Measurements from ENCODE around the gene LPAR5. TPM values are rescaled to one million over a fixed set of nuclear protein-coding genes. Genes with fewer than 3 reads are reported as not detected.
"Not testable (repeated sequence)": the region's sequence is repeated elsewhere in the genome, so short reads cannot be mapped to it uniquely, and the experiment has no call there.

Gene LPAR5
- total RNA-seq, 1 experiment from 2014 or later = 0.04 TPM

DNA sequence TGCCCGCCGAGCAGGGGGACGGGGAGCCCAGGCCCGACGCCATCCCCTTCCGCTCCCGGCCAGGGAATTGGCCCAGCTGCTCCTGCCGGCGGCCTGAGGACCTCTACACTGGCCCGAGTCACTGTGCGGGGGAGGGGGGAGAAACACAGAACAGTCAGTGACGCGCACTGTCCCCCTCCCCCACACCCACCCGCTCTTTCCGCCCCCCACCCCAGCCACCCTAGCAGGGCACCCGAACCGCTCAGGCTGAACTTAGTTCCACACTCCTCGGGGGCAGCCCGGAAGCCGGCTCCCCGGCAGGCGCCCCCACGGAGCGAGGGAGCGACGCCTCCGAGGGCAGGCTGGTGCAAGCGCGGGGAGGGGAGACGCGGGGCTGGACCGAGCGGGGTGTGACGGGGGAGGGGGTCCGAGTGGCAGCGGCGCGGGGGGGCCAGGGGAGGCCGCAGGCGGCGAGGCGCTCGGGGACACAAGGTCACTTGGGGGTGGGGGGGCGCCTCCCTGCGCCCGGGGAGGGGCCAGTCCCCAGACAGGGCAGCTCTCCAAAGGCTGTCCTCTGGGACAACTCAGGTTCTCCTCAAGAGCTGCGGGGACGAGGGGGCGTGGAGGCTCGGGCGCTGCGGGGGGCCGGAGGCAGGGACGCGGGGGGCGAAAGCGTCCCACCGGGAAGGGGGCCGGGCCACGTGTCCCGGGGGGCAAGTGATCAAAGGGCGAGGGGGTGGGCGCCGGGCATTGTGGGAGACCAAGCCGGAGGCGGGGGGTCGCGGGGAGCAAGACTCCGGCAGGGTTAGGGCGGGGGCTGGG, 29.2 kb downstream of the LPAR5 start:
- no peak for DNase-seq (ENCODE audit: low spot score)

DNA sequence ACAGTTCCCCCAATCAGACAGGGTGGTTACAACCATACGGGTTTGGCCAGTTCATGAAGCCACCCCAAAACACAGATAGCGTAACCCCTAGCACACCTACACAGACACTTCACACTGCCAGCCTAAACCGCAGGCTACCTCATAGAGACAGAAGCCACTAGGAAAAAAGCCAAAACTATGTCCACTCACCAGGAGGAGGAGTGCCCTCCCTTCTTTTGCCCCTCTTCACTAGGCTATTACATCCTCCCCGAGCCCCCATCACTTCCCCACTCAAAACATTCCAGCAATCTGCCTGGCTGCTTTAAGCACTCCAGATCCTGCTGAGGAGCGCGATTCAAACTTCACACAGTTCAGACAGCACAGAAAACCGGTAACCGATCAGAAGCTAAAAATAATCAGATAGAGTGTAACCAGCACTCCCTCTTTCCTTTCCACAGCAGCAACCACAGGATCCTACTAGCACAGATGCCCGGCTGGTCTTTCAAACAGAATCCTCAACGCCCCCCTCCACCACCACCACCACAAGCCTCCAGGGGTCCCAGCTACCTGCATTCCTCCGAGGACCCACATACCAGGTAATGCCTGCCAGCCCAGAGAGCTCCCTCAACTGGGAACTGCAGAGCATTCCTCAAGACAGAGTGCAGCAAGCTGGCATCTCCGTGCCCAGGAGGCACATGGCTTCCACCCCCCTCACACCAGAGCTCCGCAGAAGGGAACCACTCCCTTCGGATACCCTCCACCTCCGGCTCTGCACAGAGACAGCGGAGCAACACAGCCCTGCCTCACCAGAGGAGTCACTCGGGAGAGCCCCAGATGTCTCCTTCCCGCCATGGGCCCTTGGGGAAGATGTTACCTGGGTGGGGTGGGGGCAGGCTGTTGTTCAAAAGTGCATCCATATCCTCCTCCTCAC, 30.1 kb downstream of the LPAR5 start:
- no peak for DNase-seq (ENCODE audit: low spot score)

DNA sequence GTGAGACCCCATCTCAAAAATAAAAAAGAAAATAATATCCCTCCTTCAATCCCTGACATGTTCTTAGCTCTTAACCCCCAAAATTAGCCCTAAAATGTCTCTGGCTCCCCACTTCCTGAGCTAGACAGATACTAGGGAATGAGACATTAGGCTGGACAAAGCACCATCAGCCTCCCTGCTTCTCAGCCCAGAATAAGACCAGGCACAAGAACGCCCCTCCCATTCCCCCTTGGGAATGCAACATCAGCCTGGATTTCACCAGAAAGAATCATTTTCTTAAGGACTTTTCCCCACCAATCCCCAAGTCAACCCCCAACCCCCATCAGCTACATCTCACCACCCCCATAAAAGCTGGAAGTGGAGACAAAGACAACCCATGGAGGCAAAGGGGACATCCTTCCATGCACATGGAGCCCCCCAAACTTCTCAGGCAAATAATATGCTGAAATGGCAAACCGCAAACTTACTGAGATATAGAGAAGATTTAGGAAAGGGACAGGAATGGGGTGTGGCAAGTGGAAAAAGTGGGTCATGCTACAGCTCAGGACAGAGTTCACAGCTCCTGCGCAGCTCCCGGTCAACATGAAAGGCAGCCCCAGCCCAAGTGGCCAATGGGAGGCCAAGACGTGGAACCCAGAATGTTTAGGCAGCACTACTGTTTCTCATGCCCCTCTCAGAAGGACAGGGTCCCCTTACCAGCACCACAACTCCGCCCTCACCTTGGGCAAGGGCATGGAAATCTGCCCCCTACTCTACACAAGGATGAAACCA, 31.3 kb downstream of the LPAR5 start:
- no peak for DNase-seq (ENCODE audit: low spot score)

DNA sequence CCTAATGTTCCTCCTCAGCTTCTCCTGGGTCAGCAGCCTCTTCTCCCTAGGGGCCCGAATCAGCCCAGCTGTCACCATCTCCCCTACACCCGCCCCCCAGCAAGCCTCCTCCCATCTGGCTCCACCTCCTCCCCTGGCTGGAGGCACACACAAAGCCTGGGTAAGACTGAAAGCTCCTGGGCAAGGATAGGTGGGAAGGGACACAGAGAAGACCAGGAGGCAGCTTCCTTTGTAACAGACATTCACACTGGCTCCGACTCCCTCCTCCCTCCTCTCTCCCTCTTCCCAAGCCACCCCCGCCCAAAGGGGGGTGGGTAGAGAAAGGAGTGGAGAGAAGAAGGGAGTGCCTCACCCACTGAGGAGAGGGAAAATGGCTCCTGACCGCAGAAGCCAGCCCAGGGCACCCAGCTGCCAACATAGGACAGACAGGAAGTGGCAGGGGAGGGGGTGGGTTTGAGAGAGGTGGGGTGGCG, 32.6 kb downstream of the LPAR5 start:
- peak; percentile 88 for DNase-seq (ENCODE audit: low spot score)

DNA sequence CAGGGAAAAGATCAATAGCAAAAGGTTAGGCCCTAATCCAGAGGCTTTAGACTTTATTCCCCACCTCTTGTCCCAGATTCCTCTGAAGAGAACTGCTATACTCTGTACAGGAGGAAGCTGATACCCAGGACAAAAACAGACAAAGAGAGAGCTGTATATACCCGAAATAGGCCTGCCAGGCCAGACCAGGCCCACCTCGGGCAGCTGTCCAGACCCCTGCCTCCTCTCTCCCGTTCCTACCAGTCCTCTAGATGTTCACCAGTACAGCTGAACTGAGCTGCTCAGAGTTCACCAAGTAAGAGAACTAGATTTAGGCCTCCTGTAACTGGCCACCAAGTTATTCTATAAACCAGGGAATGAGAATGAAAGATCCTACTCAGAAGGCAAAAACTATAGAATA, 33.2 kb downstream of the LPAR5 start:
- DNase-seq (ENCODE audit: low spot score) = no peak

DNA sequence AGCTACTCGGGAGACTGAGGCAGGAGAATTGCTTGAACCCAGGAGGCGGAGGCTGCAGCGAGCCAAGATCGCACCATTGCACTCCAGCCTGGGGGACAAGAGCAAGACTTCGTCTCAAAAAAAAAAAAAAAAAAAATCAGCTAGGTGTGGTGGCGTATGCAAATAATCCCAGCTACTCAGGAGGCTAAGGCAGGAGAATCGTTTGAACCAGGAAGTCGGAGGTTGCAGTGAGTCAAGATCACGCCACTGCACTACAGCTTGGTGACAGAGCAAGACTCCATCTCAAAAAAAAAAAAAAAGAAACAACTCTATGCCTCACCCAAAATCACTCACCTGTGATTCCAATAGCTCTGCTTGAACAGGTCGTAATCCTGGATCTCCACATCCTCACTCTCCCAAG, 40.1 kb downstream of the LPAR5 start:
- DNase-seq (ENCODE audit: low spot score) = not testable (repeated sequence)

DNA sequence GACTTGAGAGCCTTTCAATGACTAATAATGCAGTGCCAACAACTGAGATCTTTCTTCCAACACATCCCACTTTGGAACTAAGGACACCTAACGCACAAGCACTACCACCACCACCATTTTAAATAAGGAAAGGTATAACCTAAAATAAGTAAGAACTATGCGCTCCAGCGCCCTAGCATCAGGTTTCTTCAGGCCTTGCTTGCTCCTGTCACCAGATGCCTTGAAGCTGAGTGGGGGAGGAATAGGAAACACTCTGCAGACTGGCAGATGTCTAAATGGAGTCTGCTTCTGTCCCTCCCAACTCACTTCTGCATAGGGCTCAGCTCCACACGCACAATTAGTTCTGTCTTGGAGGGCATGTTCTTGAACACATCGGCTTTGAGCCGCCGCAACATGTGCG, 43.7 kb downstream of the LPAR5 start:
- no peak for DNase-seq (ENCODE audit: low spot score)

DNA sequence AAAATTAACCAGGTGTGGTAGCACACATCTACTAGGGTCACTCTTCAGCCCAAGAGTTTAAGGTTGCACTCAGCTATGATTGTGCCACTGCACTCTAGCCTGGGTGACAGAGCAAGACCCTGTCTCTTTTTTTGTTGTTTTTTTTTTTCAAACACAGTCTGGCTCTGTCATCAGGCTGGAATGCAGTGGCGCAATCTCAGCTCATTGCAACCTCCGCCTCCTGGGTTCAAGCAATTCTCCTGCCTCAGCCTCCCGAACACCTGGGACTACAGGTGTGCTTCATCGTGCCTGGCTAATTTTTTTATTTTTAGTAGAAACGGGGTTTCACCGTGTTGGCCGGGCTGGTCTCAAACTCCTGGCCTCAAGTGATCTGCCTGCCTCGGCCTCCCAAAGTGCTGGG, 49.2 kb downstream of the LPAR5 start:
- not testable (repeated sequence) for DNase-seq (ENCODE audit: low spot score)

DNA sequence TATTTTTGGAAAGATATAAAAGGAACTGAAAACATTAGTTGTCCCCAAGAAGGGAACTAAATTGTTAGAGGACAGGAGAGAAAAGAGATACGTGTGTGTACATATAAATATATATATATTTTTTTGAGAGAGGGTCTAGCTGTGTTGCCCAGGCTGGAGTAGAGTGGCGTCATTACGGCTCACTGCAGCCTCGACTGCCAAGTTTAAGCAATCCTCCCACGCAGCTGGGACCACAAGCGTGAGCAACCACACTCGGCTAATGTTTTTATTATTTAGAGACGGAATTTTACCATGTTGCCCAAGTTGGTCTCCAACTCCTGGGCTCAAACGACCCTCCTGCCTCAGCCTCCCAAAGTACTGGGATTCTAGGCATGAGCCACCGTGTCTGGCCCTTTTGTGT, 51.5 kb downstream of the LPAR5 start:
- DNase-seq (ENCODE audit: low spot score) = no peak

DNA sequence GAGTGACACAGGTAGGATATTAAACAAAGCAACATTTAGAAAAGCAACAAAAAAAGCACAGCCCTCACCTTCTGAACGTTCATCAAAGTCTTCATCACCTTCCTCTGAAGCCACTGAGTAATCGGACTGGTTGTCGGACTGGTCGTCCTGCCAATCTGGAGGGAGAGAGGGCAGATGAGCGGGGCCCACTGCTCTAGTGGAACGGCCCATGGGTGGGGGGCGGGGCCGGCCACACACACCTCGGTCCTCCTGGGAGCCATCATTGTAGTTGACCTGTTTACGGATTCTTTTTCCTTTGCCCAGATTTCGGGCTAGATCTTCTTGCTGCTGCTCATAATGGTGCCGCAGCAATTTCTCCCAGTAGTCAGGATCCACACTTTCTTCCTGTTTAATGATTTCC, 52.8 kb downstream of the LPAR5 start:
- no peak for DNase-seq (ENCODE audit: low spot score)

DNA sequence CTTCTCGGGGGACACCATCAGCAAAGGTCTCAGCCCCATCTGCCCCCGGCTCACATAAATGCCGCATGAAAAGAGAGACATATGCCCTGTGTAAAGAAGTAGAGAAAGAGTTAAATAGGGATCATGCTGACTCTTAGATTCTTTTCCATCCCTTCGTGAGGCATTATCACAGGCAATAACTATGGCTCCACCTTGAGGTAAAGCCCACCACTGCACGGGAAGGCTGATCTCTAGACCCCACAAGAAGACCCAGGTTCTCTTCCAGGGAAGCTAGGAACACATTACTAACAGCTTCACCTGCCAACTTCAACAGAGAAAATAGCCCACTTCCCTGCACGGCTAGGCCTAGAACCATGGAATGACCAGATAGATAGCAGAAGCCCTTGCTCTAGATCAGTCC, 53.6 kb downstream of the LPAR5 start:
- DNase-seq (ENCODE audit: low spot score) = no peak

DNA sequence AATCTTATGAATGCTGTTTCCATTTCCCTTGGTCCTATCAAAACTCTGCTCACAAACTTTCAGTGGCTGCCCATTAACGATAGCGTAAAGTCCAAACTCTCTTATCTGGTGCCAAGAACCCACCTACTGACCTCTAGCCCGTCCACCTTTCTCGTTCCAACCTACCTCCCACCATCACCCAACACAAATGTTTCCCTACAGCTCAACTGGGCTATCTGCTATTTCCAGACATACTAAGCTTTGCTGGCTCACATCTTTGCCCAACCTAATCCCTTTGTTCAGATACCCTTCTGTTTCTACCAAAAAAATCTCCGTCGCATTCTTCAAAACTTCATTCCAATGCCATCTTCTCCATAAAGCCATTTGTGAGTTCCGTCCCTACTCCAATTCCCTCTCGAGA, 60.1 kb downstream of the LPAR5 start:
- DNase-seq (ENCODE audit: low spot score) = no peak

DNA sequence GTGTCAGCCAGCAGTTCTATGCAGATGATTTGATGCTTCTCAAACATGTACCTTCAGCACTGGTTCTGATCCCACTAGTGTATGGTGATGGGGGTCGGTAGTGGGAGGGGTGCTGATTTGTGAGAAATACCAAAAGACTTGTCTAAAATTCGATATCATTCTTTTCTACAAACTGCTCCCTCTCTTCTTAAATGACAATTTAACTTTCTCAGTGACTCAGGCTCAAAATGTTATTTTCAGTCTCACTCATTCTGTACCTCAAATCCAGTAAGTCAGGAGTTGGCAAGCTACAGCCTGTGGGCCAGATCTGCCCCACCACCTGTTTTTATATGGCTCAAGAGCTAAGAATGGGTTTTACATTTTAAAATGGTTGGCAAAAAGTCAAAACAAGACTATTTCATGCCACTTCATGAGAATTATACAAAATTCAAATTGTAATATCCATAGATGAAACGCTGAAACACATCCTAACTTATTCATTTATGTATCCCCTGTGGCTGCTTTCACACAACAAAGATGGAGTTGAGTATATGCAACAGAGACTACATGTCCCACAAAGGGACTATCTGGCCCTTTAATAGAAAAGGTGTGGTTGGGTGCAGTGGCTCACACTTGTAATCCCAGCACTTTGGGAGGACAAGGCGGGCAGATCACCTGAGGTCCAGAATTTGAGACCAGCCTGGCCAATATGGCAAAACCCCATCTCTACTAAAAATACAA, 61.0 kb downstream of the LPAR5 start:
- DNase-seq (ENCODE audit: low spot score) = no peak

DNA sequence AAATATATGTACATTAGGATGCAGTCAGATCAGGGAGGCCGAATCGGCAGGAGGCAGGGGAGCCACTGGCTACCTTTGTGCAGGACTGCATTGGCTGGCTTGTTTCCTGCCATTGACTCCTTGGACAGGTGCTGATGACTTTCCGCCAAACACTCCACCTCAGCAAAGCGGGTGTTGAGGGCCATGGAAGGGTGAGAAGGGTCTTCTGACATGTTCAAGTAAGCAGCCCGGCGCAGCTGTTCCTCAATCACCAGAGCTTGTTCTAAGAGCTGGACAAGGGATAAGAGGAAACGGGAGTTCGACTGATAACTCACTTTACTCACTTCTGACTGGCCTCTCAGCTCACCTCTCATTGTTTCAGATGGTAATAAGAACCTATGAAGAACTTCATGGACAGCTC, 62.8 kb downstream of the LPAR5 start:
- DNase-seq (ENCODE audit: low spot score) = no peak

DNA sequence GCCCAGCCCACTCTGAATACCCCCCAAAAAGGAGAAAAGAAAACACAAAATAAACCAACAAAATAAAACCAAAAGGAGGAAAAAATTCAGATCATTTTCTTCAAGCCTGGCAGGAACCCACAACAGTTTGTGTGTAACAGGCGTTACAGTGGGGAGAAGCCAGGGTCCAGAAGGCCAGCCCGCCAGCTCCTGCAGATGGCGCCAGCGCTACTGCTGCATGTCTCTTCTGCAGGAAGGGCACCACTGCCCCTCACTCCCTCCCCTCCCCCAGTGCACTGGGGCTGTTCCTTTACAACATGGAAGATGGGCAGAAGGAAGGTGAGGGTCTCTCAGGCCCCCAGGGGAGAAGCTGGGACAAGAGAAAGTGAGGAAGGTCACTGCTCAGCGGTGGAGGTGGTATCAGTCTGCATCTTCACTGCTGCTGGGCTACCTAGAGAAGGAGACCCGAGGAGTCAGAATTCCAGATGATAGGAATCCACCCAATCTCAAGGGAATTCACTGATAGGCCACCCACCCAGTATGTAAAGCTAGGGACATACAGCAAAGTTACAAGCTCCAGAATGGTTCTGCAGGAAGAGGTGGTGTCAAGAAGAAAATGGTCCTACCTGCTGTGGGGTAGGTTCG, 65.4 kb downstream of the LPAR5 start:
- peak; percentile 62 for DNase-seq (ENCODE audit: low spot score)

DNA sequence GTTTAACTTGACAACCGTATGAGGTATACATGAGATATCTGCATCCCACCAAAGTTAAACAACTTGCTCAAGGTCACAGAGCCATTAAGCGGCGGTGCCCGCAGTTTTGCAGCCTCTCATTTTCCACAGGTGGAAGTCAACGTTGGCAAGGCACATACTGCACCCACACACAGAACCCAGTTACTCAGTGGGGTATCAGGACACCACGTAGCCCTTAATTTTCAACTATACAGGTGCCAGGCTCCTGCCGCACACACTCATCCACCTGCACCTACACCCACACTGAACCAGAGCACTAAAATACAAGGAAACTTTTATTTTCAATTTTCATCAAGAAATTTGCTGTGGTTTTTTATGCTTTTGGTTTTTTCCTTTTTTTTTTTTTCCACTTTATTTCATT, 66.0 kb downstream of the LPAR5 start:
- no peak for DNase-seq (ENCODE audit: low spot score)

DNA sequence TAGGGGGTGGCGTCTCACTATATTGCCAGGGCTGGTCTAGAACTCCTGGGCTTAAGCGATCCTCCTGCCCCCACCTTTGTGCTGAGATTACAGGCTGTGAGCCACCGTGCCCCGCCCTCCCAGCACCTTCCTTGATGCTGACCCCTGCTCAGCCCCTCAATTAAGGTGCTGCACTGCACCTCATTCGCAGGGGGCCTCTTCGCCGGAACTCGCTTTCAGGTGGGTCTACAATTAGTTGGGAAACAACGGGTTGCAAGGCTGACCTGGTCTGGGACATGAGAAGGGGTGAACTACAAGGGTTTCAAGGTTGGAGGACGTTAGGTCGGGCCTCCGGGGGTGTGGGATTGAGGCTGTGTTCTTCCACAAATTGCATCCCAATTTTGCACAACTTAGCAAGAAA, 66.4 kb downstream of the LPAR5 start:
- no peak for DNase-seq (ENCODE audit: low spot score)
